RWPE2 (cell line): ENCODE data around the gene PLCD1.

Experiments
- ATAC-seq: fragments of 200-7000 bp; cut with Tn5 transposase; 3 replicates; pipeline ENCODE4 v1.9.1; 2021; ENCODE audit warnings: low read depth
- DNase-seq: peaks from one replicate; pipeline ENCODE4 v3.0.0-alpha.2; 2020; ENCODE audit warnings: low spot score
- H3K27ac ChIP-seq: fragments of 450-650 bp; 2 replicates; pipeline ENCODE4 v1.5.1; 2017; ENCODE audit warnings: mild to moderate bottlenecking; ENCODE audit not compliant: poor library complexity, severe bottlenecking
- H3K27me3 ChIP-seq: fragments of 250-450 bp; sonication (Bioruptor Pico); 2 replicates; pipeline ENCODE4 v1.5.1; 2021; ENCODE audit warnings: mild to moderate bottlenecking, moderate library complexity; ENCODE audit not compliant: insufficient read depth, poor library complexity, severe bottlenecking
- H3K36me3 ChIP-seq: fragments of 250-450 bp; sonication (Bioruptor Pico); 2 replicates; pipeline ENCODE4 v1.5.1; 2020; ENCODE audit warnings: low read depth, mild to moderate bottlenecking, moderate library complexity
- H3K4me1 ChIP-seq: fragments of 250-450 bp; sonication (Bioruptor Pico); 2 replicates; pipeline ENCODE4 v1.5.1; 2021; ENCODE audit warnings: mild to moderate bottlenecking, moderate library complexity; ENCODE audit not compliant: insufficient read depth, poor library complexity, severe bottlenecking
- H3K4me3 ChIP-seq: fragments of 250-450 bp; sonication (Bioruptor Pico); 2 replicates; pipeline ENCODE4 v1.5.1; 2021; ENCODE audit warnings: mild to moderate bottlenecking, moderate library complexity; ENCODE audit not compliant: severe bottlenecking
- H3K9me3 ChIP-seq: fragments of 250-450 bp; sonication (Bioruptor Pico); 2 replicates; pipeline ENCODE4 v1.5.1; 2021; ENCODE audit warnings: mild to moderate bottlenecking, moderate library complexity; ENCODE audit not compliant: severe bottlenecking
- TF ChIP-seq, protein P1 (sequence below): fragments of 450-650 bp; IDR thresholded peaks from one replicate; pipeline ENCODE4 v1.5.1; 2017; ENCODE audit warnings: mild to moderate bottlenecking, moderate library complexity; ENCODE audit not compliant: poor library complexity, severe bottlenecking

PLCD1 gene

GRCh38 chr3:38008971-38009580, 20.4 kb downstream of the PLCD1 start:
- H3K9me3 ChIP-seq = no peaks in the 10 kb centered on the region
- TF ChIP-seq, protein P1, sequence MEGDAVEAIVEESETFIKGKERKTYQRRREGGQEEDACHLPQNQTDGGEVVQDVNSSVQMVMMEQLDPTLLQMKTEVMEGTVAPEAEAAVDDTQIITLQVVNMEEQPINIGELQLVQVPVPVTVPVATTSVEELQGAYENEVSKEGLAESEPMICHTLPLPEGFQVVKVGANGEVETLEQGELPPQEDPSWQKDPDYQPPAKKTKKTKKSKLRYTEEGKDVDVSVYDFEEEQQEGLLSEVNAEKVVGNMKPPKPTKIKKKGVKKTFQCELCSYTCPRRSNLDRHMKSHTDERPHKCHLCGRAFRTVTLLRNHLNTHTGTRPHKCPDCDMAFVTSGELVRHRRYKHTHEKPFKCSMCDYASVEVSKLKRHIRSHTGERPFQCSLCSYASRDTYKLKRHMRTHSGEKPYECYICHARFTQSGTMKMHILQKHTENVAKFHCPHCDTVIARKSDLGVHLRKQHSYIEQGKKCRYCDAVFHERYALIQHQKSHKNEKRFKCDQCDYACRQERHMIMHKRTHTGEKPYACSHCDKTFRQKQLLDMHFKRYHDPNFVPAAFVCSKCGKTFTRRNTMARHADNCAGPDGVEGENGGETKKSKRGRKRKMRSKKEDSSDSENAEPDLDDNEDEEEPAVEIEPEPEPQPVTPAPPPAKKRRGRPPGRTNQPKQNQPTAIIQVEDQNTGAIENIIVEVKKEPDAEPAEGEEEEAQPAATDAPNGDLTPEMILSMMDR = no peak
- DNase-seq = no peak
- H3K4me1 ChIP-seq = no peaks in the 10 kb centered on the region
- H3K4me3 ChIP-seq = no peak overlapping the region
- H3K36me3 ChIP-seq = peaks cover 3% of the 10 kb centered on the region; the same call in 1 of the 2 replicates
- ATAC-seq = no peak
- H3K27me3 ChIP-seq = no peaks in the 10 kb centered on the region
- no peak overlapping the region for H3K27ac ChIP-seq

DNA sequence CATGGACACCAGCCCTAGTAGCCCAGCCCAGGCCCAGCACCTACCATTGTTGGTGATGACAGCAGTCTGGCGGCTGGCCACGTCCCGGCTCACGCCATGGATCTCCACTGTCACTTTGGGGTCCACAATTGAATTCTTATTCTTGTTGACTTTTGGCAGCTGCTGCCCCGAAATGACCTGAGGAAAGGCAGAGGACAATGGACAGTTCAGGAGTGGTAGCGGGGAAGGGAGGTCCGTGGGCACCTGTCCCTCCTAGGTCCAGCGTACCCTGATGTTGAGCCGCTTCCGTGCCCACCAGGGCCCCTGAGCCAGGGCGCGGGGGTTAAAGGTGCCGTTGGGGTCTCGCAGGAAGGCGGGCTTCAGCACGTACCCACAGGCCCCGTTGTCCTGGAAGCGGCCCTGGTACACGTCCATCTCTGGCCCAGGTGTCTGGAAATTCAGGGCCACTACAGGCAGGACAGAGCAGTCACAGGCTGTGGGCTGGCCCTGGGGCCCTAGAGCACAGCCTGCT, 21.2 kb downstream of the PLCD1 start:
- TF ChIP-seq, protein P1 = no peak
- Histone ChIP-seq H3K27me3 (no peaks in the 10 kb centered on the region), H3K4me3 (no peak overlapping the region), H3K36me3 (no peaks in the 10 kb centered on the region), H3K9me3 (no peaks in the 10 kb centered on the region), H3K4me1 (no peaks in the 10 kb centered on the region), H3K27ac (no peak overlapping the region)
- ATAC-seq = no peak
- no peak for DNase-seq

- no peak for ATAC-seq
- no peaks in the 10 kb centered on the region for H3K9me3 ChIP-seq
- H3K4me1 ChIP-seq = no peaks in the 10 kb centered on the region
- H3K4me3 ChIP-seq = no peak overlapping the region
- TF ChIP-seq, protein P1 = no peak
- DNase-seq = no peak
- no peaks in the 10 kb centered on the region for H3K36me3 ChIP-seq
- H3K27me3 ChIP-seq = no peaks in the 10 kb centered on the region
- H3K27ac ChIP-seq = no peak overlapping the region
Measured at GRCh38 chr3:38007754-38008090, 21.7 kb downstream of the PLCD1 start.

GRCh38 chr3:38006445-38006995, 22.9 kb downstream of the PLCD1 start:
- H3K36me3 ChIP-seq = no peaks in the 10 kb centered on the region
- no peak for ATAC-seq
- TF ChIP-seq, protein P1 = no peak

GRCh38 chr3:38006031-38006430, 23.4 kb downstream of the PLCD1 start:
- H3K27me3 ChIP-seq = no peaks in the 10 kb centered on the region
- no peaks in the 10 kb centered on the region for H3K36me3 ChIP-seq
- DNase-seq (no peak), ATAC-seq (no peak)
- H3K9me3 ChIP-seq = no peaks in the 10 kb centered on the region
- H3K4me1 ChIP-seq = no peaks in the 10 kb centered on the region
- TF ChIP-seq, protein P1 = no peak
- no peak overlapping the region for H3K27ac ChIP-seq
- H3K4me3 ChIP-seq = no peak overlapping the region

More at GRCh38 chr3:38006445-38006995, 22.9 kb downstream of the PLCD1 start:
- H3K27me3 ChIP-seq = no peaks in the 10 kb centered on the region
- no peak overlapping the region for H3K4me3 ChIP-seq
- DNase-seq = no peak
- no peaks in the 10 kb centered on the region for H3K9me3 ChIP-seq
- H3K4me1 ChIP-seq = no peaks in the 10 kb centered on the region
- H3K27ac ChIP-seq = no peak overlapping the region
